Measurements from ENCODE around the gene NUP205. TPM values are rescaled to one million over a fixed set of nuclear protein-coding genes. Genes with fewer than 3 reads are reported as not detected.

NUP205 gene
- total RNA-seq, 1 donor from 2014 or later: 183 TPM

- no peak overlapping the region for H3K27ac Mint-ChIP-seq
- H3K4me1 ChIP-seq: peaks cover 8% of the 10 kb centered on the region
- no peak overlapping the region for H3K4me3 ChIP-seq
- H3K27me3 Mint-ChIP-seq (ENCODE audit: insufficient read depth, low read depth): peaks cover 9% of the 10 kb centered on the region
- H3F3A ChIP-seq (ENCODE audit: low read depth): peaks cover 13% of the 10 kb centered on the region
- H2AFZ ChIP-seq (replicated peaks): no peak overlapping the region
- no peaks in the 10 kb centered on the region for H3K36me3 ChIP-seq
- H3K79me2 ChIP-seq (ENCODE audit: low read depth): no peaks in the 10 kb centered on the region
- H3K4me3 Mint-ChIP-seq: no peak overlapping the region
- peaks cover 14% of the 10 kb centered on the region for H3K36me3 Mint-ChIP-seq
- DNase-seq (ENCODE audit: low spot score): no peak
- H3K4me2 ChIP-seq: no peak overlapping the region
- no peak overlapping the region for H3K9ac ChIP-seq
- H3K9me3 Mint-ChIP-seq: no peaks in the 10 kb centered on the region
- no peak overlapping the region for H3K27ac ChIP-seq
- H3K27me3 ChIP-seq: no peaks in the 10 kb centered on the region
- H4K20me1 ChIP-seq (ENCODE audit: low read depth): no peaks in the 10 kb centered on the region
- peaks cover 10% of the 10 kb centered on the region for H3K4me1 Mint-ChIP-seq
- H3K9me3 ChIP-seq (ENCODE audit: low read depth): no peaks in the 10 kb centered on the region
- TF ChIP-seq EZH2phosphoT487 (IDR thresholded peaks at IDR 0.05): no peak
- no peak for TF ChIP-seq EZH2 (IDR thresholded peaks at IDR 0.05)
- TF ChIP-seq, protein P1, sequence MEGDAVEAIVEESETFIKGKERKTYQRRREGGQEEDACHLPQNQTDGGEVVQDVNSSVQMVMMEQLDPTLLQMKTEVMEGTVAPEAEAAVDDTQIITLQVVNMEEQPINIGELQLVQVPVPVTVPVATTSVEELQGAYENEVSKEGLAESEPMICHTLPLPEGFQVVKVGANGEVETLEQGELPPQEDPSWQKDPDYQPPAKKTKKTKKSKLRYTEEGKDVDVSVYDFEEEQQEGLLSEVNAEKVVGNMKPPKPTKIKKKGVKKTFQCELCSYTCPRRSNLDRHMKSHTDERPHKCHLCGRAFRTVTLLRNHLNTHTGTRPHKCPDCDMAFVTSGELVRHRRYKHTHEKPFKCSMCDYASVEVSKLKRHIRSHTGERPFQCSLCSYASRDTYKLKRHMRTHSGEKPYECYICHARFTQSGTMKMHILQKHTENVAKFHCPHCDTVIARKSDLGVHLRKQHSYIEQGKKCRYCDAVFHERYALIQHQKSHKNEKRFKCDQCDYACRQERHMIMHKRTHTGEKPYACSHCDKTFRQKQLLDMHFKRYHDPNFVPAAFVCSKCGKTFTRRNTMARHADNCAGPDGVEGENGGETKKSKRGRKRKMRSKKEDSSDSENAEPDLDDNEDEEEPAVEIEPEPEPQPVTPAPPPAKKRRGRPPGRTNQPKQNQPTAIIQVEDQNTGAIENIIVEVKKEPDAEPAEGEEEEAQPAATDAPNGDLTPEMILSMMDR (IDR thresholded peaks at IDR 0.05): no peak
Observed at GRCh38 chr7:135693558-135693957, 135.8 kb downstream of the NUP205 start.

- Histone ChIP-seq H3K36me3 (no peaks in the 10 kb centered on the region), H2AFZ (replicated peaks) (no peak overlapping the region), H3K9me3 (ENCODE audit: low read depth) (no peaks in the 10 kb centered on the region), H3K27ac (no peak overlapping the region), H3K27me3 (no peaks in the 10 kb centered on the region), H3K4me2 (peak overlapping the region; percentile 5), H3K4me1 (peaks cover 8% of the 10 kb centered on the region), H3K9ac (no peak overlapping the region), H3F3A (ENCODE audit: low read depth) (peaks cover 13% of the 10 kb centered on the region), H3K4me3 (no peak overlapping the region), H3K79me2 (ENCODE audit: low read depth) (no peaks in the 10 kb centered on the region), H4K20me1 (ENCODE audit: low read depth) (no peaks in the 10 kb centered on the region)
- TF ChIP-seq EZH2phosphoT487 (IDR thresholded peaks at IDR 0.05) (no peak), EZH2 (IDR thresholded peaks at IDR 0.05) (no peak)
- TF ChIP-seq, protein P1 (IDR thresholded peaks at IDR 0.05): no peak
- Mint-ChIP-seq H3K4me3 (no peak overlapping the region), H3K9me3 (peaks cover 3% of the 10 kb centered on the region), H3K27ac (peak overlapping the region; percentile 28), H3K36me3 (peaks cover 5% of the 10 kb centered on the region), H3K4me1 (peaks cover 10% of the 10 kb centered on the region), H3K27me3 (ENCODE audit: insufficient read depth, low read depth) (peaks cover 7% of the 10 kb centered on the region)
- DNase-seq (ENCODE audit: low spot score): peak; percentile 65
Observed at GRCh38 chr7:135697276-135698049, 139.7 kb downstream of the NUP205 start.

Small RNAs within 50 kb of the gene (small RNA-seq; reads per million reads assigned to genes)
- gene RNU6-1154P: not detected

Other genes with a start within 250 kb of the NUP205 start
- 19.1 and 21.4 TPM in 2 replicates for gene CNOT4, start 47.8 kb upstream of the NUP205 start, total RNA-seq (ENCODE audit: low replicate concordance)
- gene STMP1, start 104.6 kb downstream of the NUP205 start, total RNA-seq (ENCODE audit: low replicate concordance): 26.4 and 30.4 TPM in 2 replicates
- gene SLC13A4, start 170.3 kb downstream of the NUP205 start, total RNA-seq (ENCODE audit: low replicate concordance): 0.28 and 1.9 TPM in 2 replicates
- not detected in 2 replicates for gene FAM180A, start 190.9 kb downstream of the NUP205 start, total RNA-seq (ENCODE audit: low replicate concordance)

Data from neural progenitor cell (in vitro differentiated cells).